Measurements from ENCODE around the gene DUSP5.
A peak's percentile ranks its signal among the peaks of the same experiment; 100 is the strongest.

The DUSP5 gene

DNA sequence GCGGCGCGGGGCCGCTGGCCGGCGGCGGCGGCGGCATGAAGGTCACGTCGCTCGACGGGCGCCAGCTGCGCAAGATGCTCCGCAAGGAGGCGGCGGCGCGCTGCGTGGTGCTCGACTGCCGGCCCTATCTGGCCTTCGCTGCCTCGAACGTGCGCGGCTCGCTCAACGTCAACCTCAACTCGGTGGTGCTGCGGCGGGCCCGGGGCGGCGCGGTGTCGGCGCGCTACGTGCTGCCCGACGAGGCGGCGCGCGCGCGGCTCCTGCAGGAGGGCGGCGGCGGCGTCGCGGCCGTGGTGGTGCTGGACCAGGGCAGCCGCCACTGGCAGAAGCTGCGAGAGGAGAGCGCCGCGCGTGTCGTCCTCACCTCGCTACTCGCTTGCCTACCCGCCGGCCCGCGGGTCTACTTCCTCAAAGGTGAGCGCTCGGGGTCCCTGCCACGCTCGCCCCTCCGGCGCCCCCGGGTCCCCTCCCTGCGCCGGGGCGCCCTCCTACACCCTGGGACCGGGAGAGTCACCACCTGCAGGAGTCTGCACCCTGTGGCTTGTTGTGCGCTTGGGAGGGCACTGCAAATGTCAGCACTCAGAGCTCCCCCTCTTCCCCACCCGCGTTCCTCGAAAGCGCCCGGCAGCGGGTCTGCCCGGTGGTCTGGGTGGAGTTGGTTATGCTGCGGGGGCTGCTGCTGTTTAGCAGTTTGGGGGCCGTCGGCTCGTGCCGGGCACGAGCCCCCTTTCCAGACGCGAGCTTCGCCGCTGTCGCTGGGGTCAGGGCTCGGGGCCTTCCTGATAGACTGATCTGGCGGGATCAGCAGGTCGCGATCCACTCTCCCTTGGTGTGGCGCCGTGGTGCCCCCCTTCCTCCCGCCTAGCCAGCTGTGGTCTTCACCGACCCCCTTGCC is 627 bp downstream of the DUSP5 start (continued):
- TF ChIP-seq, protein P1, sequence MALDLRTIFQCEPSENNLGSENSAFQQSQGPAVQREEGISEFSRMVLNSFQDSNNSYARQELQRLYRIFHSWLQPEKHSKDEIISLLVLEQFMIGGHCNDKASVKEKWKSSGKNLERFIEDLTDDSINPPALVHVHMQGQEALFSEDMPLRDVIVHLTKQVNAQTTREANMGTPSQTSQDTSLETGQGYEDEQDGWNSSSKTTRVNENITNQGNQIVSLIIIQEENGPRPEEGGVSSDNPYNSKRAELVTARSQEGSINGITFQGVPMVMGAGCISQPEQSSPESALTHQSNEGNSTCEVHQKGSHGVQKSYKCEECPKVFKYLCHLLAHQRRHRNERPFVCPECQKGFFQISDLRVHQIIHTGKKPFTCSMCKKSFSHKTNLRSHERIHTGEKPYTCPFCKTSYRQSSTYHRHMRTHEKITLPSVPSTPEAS (tag by site-specific recombination; IDR thresholded peaks at IDR 0.05), result no peak
- no peak for TF ChIP-seq ZNF140 (tag by site-specific recombination; IDR thresholded peaks at IDR 0.05)
- TF ChIP-seq, protein P2, sequence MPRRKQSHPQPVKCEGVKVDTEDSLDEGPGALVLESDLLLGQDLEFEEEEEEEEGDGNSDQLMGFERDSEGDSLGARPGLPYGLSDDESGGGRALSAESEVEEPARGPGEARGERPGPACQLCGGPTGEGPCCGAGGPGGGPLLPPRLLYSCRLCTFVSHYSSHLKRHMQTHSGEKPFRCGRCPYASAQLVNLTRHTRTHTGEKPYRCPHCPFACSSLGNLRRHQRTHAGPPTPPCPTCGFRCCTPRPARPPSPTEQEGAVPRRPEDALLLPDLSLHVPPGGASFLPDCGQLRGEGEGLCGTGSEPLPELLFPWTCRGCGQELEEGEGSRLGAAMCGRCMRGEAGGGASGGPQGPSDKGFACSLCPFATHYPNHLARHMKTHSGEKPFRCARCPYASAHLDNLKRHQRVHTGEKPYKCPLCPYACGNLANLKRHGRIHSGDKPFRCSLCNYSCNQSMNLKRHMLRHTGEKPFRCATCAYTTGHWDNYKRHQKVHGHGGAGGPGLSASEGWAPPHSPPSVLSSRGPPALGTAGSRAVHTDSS (tag by site-specific recombination; IDR thresholded peaks at IDR 0.05), result no peak
- no peak for TF ChIP-seq ZNF544 (tag by site-specific recombination; IDR thresholded peaks at IDR 0.05)
- no peak for TF ChIP-seq ZNF214 (tag by site-specific recombination; IDR thresholded peaks at IDR 0.05; ENCODE audit: borderline replicate concordance)
- no peak for TF ChIP-seq ZSCAN16 (tag by site-specific recombination; IDR thresholded peaks at IDR 0.05)
- TF ChIP-seq ZNF175 (tag by site-specific recombination; IDR thresholded peaks at IDR 0.05), result no peak
- TF ChIP-seq, protein P3, sequence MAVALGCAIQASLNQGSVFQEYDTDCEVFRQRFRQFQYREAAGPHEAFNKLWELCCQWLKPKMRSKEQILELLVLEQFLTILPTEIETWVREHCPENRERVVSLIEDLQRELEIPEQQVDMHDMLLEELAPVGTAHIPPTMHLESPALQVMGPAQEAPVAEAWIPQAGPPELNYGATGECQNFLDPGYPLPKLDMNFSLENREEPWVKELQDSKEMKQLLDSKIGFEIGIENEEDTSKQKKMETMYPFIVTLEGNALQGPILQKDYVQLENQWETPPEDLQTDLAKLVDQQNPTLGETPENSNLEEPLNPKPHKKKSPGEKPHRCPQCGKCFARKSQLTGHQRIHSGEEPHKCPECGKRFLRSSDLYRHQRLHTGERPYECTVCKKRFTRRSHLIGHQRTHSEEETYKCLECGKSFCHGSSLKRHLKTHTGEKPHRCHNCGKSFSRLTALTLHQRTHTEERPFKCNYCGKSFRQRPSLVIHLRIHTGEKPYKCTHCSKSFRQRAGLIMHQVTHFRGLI (tag by site-specific recombination; IDR thresholded peaks at IDR 0.05), result no peak
- no peak for TF ChIP-seq ZSCAN30 (tag by site-specific recombination; IDR thresholded peaks at IDR 0.05)
- TF ChIP-seq, protein P4, sequence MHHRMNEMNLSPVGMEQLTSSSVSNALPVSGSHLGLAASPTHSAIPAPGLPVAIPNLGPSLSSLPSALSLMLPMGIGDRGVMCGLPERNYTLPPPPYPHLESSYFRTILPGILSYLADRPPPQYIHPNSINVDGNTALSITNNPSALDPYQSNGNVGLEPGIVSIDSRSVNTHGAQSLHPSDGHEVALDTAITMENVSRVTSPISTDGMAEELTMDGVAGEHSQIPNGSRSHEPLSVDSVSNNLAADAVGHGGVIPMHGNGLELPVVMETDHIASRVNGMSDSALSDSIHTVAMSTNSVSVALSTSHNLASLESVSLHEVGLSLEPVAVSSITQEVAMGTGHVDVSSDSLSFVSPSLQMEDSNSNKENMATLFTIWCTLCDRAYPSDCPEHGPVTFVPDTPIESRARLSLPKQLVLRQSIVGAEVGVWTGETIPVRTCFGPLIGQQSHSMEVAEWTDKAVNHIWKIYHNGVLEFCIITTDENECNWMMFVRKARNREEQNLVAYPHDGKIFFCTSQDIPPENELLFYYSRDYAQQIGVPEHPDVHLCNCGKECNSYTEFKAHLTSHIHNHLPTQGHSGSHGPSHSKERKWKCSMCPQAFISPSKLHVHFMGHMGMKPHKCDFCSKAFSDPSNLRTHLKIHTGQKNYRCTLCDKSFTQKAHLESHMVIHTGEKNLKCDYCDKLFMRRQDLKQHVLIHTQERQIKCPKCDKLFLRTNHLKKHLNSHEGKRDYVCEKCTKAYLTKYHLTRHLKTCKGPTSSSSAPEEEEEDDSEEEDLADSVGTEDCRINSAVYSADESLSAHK (tag by site-specific recombination; IDR thresholded peaks at IDR 0.05), result no peak
- TF ChIP-seq ZNF174 (tag by site-specific recombination; IDR thresholded peaks at IDR 0.05), result no peak
- TF ChIP-seq ZNF324 (tag by site-specific recombination; IDR thresholded peaks at IDR 0.05), result no peak
- no peak for TF ChIP-seq ZNF169 (tag by site-specific recombination; IDR thresholded peaks at IDR 0.05)
- TF ChIP-seq ZNF747 (tag by site-specific recombination; IDR thresholded peaks at IDR 0.05), result no peak
- TF ChIP-seq ZNF549 (tag by site-specific recombination; IDR thresholded peaks at IDR 0.05), result no peak
- TF ChIP-seq, protein P5, sequence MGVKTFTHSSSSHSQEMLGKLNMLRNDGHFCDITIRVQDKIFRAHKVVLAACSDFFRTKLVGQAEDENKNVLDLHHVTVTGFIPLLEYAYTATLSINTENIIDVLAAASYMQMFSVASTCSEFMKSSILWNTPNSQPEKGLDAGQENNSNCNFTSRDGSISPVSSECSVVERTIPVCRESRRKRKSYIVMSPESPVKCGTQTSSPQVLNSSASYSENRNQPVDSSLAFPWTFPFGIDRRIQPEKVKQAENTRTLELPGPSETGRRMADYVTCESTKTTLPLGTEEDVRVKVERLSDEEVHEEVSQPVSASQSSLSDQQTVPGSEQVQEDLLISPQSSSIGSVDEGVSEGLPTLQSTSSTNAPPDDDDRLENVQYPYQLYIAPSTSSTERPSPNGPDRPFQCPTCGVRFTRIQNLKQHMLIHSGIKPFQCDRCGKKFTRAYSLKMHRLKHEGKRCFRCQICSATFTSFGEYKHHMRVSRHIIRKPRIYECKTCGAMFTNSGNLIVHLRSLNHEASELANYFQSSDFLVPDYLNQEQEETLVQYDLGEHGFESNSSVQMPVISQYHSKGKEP (tag by site-specific recombination; IDR thresholded peaks at IDR 0.05), result no peak
- TF ChIP-seq ZNF433 (tag by site-specific recombination; IDR thresholded peaks at IDR 0.05; ENCODE audit: low read depth), result no peak
- TF ChIP-seq ZBTB21 (tag by site-specific recombination; IDR thresholded peaks at IDR 0.05), result no peak
- TF ChIP-seq ZNF623 (tag by site-specific recombination; IDR thresholded peaks at IDR 0.05), result no peak
- no peak for TF ChIP-seq ZNF341 (tag by site-specific recombination; IDR thresholded peaks at IDR 0.05; ENCODE audit: low read depth)
- TF ChIP-seq ZNF239 (tag by site-specific recombination; IDR thresholded peaks at IDR 0.05), result no peak
- peak; percentile 91 for TF ChIP-seq SCRT2 (tag by site-specific recombination; IDR thresholded peaks at IDR 0.05)
- TF ChIP-seq ZNF626 (tag by site-specific recombination; IDR thresholded peaks at IDR 0.05), result no peak
- no peak for TF ChIP-seq SP7 (tag by site-specific recombination; IDR thresholded peaks at IDR 0.05)
- TF ChIP-seq ZNF76 (tag by site-specific recombination; IDR thresholded peaks at IDR 0.05; ENCODE audit: borderline replicate concordance, low read depth), result no peak
- TF ChIP-seq OSR2 (tag by site-specific recombination; IDR thresholded peaks at IDR 0.05), result no peak
- no peak for TF ChIP-seq KLF16 (tag by site-specific recombination; IDR thresholded peaks at IDR 0.05)
- TF ChIP-seq, protein P6, sequence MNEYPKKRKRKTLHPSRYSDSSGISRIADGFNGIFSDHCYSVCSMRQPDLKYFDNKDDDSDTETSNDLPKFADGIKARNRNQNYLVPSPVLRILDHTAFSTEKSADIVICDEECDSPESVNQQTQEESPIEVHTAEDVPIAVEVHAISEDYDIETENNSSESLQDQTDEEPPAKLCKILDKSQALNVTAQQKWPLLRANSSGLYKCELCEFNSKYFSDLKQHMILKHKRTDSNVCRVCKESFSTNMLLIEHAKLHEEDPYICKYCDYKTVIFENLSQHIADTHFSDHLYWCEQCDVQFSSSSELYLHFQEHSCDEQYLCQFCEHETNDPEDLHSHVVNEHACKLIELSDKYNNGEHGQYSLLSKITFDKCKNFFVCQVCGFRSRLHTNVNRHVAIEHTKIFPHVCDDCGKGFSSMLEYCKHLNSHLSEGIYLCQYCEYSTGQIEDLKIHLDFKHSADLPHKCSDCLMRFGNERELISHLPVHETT (tag by site-specific recombination; IDR thresholded peaks at IDR 0.05), result no peak
- no peak for TF ChIP-seq ZNF785 (tag by site-specific recombination; IDR thresholded peaks at IDR 0.05)
- TF ChIP-seq ZFP37 (tag by site-specific recombination; IDR thresholded peaks at IDR 0.05), result 0 out of 2 replicates have a peak, but pooled peaks have one; percentile 33
- no peak for TF ChIP-seq ZNF391 (tag by site-specific recombination; IDR thresholded peaks at IDR 0.05; ENCODE audit: borderline replicate concordance, low read depth)
